HG03196 (cell line): ENCODE results near the gene TNFRSF18.

Experiments used
- ATAC-seq: cut with Tn5 transposase; IDR thresholded peaks from one replicate; pipeline ENCODE4 v1.9.1; 2021; ENCODE audit not compliant: unreplicated experiment

Gene TNFRSF18

GRCh38 chr1:1213345-1214265, 7.2 kb upstream of the TNFRSF18 start, which contains the start of gene TNFRSF4:
TSS of gene TNFRSF4 (minus strand) at chr1:1214153. CDS start at chr1:1214127, 26 bp downstream.
- no peak for ATAC-seq

DNA sequence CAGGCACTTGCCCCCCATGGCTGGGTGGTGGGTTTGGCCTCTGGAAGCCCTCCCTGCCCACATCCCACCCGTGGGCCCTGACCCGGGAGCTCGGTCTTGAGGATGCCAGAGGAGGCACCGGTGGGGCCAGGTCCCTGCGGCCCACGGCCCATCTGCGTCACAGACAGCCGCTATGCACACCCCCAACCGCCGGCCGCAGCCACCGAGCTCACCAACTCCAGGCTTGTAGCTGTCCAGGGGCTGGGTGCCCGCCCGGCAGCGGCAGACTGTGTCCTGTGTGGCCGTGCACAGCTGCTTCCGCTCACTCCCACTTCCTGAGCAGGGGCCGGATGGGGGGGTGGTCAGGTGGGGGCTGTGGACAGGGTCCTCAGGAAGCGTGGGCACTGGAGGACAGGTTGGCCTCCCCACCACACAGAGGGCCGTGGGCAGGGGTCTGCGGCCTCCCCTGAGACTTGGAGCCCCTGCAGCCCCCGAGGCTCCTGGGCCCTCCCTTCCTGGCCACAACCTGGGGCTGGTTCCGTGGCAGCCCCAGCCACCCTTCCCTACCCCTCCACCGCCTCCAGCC, 6.5 kb upstream of the TNFRSF18 start:
- no peak for ATAC-seq

- ATAC-seq: no peak
Observed at GRCh38 chr1:1211541-1212441, 5.4 kb upstream of the TNFRSF18 start.

- no peak for ATAC-seq
Observed at GRCh38 chr1:1210726-1211540, 4.5 kb upstream of the TNFRSF18 start.

GRCh38 chr1:1208713-1209433, 2.5 kb upstream of the TNFRSF18 start:
- ATAC-seq: no peak

GRCh38 chr1:1207571-1207892, 1.1 kb upstream of the TNFRSF18 start:
- no peak for ATAC-seq

- no peak for ATAC-seq
Observed at GRCh38 chr1:1206966-1207531, 657 bp upstream of the TNFRSF18 start.

GRCh38 chr1:1205769-1206375, 520 bp downstream of the TNFRSF18 start:
- no peak for ATAC-seq

DNA sequence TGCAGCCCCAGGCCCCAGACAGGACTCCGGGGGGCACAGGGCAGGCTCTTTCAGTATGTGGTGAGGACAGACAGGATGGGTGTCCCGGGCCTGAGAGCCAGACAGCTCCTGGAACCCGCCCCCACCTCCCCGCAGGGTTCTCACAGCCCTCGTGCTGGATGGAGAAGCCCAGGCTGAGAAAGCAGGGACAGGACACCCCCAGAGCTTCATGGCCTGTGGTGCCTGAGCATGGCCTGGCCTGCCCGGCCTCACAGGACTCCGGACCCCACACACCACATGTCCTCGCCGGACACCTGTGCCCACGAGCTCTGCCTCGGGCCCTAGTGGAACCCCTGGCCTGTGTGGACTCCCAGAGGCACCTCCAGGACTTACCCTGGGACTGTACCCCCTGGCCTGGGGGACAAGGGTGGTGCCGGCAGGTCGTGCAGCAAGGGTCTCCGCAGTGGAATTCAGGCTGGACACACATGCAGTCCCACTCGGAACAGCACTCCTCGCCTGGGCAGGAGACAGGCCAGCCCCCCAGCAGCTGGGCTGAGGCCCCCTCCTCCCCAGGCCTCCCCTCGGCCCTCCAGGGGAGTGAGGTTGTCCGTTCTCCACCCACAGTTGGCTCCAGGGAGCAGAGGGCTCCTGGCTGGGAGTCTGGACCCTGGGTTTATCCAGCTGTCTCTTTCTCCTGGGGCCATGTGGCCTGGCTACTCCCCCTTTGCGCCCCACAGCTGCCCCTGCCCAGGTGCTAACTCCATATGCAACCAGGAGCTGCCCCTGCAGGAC, 1.2 kb downstream of the TNFRSF18 start:
- ATAC-seq: no peak

GRCh38 chr1:1204425-1204920, 1.9 kb downstream of the TNFRSF18 start:
- ATAC-seq: no peak

GRCh38 chr1:1203561-1204424, 2.6 kb downstream of the TNFRSF18 start:
- ATAC-seq: no peak

DNA sequence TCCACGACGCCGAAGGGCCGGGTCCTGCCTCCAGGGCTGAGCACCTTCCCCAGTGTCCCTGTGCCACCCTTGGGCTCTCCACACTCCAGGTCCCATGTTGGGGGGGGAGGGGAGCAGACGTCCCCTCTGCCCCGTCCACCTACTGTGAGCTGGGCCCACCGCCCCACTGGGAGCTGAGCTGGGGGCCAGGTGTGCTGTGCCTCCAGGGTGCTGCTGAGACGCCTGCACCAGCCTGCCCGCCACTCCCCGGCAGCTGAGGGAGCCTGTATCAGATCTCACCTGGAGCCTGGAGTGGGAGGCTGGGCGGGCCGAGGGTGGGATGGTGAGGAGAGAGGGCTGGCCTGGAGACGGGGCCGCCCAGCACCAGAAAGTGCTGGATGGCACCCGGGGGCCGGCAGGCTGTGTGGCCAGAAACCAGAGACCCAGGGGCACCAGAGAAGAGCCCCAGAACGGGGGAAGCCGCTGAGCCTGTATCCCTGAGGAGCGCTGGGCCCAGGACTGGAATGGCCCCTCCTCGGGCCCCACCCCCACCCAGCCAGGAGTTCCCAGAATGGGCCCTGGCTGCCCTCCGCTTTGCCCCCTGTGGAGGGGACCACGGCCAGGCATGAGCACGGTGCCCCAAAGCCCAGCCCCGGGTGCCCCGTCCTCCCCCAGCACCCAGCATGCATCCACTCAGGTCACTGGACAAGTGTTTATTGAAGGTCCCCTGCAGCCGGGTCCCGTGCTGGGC, 3.4 kb downstream of the TNFRSF18 start:
- ATAC-seq: no peak

DNA sequence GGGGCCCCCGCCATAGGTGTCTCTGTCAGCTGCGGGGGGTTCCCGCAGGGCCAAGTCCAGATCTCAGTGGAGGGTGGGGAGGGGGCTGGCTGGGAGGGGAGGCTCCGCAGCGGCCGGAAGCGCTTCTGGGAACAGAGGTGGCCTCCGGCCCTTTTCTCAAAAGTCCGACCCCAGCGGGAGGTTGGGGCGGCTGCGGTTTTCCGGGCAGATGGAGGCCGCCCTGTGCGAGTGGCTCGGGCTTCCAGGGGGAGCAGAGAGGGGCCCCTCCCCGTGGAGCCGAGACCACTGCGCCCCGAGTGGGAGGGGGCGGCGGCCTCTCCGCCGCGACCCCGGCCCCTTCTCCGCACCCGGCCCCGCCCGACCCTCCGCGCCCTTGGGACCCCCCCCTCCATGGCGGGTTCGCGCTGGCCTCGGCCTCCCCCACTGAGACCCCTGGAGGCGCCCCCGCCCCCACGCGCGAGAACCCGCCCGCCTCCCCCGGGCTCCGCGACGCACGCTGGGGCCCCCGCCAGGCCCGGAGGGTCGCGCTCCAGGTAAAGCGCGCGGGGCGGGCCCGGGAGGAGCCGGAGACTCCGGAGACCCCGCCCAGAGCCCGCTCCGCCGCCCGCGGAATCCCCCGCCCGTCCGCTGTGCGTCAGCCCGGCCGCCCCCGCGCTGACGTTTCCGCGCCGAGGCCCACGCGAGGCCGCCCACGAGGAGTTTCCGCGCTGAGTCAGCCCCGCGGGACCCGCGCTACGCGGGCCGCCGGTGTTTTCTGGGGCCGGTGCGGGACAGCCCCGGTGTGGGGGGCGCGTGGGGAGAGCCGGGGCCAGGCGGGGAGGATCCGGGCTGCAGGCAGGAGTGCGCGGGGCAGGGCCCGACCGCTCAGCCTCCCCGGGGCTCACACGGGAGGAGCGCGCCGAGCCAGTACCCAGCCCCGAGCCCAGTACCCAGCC, 5.2 kb downstream of the TNFRSF18 start:
- ATAC-seq: no peak

DNA sequence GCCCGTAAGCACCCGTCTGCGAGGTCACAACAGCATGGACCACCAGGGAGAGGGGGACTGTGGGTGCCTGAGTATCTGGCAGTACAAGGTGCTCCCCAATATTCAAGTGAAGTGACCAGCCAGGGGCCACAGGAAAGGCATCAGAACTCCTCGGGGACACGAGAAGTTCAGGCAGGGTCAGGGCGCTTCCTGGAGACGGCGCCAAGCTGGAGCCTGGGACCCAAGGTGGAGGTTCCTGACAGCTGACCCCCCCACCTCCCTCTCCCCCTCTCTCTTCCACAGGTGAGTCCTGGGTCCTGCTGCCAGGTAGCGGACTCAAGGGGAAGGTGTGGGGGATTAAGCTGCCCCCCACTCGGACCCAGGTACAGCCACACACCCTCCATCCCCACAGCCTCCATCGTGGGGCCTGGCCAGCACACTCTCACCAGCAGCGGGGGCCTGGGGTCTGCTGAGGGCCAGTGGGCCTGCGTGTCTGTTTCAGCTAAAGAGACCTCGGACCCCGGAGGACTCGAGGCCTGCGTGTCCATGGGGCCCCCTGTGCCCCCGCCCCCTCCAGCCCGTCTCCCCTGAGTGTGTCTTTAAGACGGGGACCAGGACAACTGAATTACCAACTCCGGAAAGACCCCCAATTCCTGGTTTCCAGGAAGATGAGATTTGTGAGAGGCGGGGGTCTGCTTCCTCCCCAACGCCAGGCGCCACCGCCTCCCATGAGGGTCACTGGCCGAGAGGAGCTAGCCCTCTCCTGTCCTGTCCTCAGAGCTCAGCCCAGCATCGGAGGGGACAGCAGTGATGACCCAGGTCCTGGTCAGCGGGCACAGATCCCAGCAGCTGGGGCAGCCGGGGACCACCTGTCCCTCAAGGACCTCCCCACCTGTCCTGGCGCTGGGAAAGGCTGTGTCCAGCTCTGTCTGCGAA, 6.2 kb downstream of the TNFRSF18 start:
- ATAC-seq: no peak
